SK-MEL-5 (cell line): ENCODE results near the gene WNK3. TPM values are rescaled to one million over a fixed set of nuclear protein-coding genes. Genes with fewer than 3 reads are reported as not detected.

Experiments used
- DNase-seq: peaks from one replicate; pipeline ENCODE4 v3.0.0-alpha.2; 2016; ENCODE audit warnings: low read depth, low spot score
- in situ Hi-C: cut with HindIII; loops from 2 replicates; pipeline ENCODE4 v1.10.0; 2016; ENCODE audit warnings: low sequenced_read_pairs, high pct_unique_total_duplicates, low pct_unique_long_range_greater_than_20kb
- small RNA-seq, 2 experiments: library from RNA; depleted of rRNA; stranded (forward); fragments of <200 nt; gene quantifications; one replicate each; pipeline ENCODE3, GENCODE V24; 2014
- total RNA-seq: library from RNA; depleted of rRNA; stranded (reverse); fragments of >200 nt; shearing (Covaris generic); gene quantifications from 2 replicates; pipeline ENCODE4 v1.2.3, GENCODE V29; 2014; rRNA removed

WNK3 gene
- total RNA-seq, 1 experiment from 2014 or later: 8.6 TPM

DNA sequence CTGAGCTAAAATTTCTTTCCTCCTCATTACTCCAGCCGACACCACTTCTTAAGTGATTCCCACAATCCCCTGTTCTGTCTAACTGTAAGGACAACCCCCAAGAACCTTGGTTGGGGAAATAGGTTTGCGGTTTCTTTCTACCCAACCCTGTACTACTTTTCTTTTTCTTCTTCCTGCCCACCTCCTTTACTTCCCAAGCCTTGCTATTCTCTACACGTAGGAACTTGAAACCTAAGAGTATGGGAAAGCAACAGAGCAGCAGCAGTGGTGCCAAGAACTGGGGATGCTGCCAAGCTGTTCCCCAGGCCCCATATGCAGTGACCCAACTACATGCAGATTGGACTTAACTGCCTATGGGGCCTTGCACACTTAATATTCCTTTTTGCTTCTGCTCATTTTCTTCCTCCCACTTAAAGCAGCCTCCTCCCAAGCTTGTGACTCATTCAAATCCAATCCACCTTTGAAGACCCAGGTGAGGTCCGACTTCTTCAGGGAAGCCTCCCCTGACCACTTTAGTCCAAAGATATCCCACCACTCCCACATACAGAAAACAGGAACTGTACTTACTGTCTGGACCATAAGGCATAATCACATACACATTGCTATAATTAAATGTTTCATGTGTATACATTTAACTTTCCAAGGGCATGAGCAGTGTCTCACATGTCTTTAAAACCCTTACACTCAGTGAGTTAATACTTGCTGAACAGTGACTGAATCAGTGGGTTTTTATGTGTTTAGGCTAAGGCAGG lies 176.5 kb downstream of the WNK3 start:
- DNase-seq: no peak
- in situ Hi-C loops: no loop called here

DNA sequence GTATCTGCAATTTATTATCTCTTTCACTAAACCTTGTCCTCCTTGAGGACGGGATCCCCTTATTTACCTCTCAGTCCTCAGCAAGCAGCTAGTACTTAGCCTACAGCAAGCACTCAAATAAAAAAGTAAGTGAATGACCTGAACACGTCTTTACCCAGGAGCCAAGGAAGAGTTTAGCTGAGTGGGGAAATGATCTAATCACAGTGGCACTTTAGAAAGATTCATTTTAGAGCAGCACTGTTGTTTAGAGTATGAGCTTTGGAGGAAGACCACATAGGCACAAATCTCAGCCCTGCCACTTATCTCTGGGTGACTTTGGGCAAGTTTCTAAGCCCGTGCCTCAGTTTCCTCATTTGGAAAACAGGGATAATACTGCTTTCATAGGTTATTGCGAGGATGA lies 177.4 kb downstream of the WNK3 start:
- in situ Hi-C loops: no loop called here
- DNase-seq: no peak

DNA sequence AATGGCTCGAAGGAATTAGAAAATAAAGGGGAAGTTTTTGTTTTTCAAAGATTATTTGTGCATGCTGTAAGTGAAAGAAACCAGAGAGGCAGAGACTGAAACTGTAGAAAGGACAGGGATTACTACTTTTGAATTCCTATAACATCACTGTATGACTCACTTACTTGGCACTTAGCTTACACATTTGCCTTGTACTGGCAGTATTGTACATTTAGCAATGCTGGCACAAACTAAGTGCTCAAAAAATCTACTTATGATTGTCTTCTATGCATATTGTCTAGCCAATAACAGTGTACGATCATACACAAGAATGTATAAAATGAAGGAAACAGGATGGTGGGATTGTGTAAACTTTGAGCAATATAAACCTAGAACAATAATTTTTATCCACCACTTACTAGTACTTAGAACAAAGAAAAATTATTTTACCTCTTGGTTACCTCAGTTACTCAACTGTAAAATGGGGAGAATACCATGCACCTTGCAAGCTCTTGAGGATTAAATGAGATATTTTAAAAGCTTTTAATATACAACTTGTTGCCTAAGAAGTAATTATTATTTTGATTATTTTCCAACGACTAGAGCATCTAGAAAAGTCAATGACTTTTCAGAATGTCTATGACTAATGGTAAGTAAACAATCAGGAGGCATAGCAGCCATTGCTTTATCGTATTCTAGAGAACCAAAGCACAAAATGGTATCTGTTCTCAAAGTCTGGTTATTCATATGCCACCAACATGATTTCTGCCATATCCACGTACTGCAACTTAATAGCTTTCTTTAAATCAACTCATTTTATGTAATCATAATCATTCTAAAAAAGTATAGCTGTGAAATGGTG lies 179.5 kb downstream of the WNK3 start:
- no peak for DNase-seq
- in situ Hi-C loops: no loop called here

DNA sequence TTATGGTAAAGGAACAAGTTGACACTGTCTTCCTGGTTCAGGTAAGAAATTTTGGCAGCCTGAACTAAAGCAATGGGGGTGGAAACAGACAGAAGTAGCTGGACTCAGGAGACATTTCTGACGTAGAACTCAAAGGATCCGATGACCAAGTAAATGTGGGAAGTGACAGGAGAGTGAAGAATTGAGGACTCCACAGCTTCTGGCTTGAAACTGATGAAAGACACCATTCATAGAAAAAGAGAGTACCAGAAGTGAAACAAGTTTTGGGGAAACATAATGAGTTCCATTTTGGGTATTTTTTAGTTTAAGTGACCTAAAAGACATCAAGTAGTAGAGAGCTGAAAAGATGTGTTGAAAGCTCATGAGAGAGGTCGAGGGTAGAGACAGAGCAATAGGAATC lies 180.5 kb downstream of the WNK3 start:
- no peak for DNase-seq
- in situ Hi-C loops: no loop called here

DNA sequence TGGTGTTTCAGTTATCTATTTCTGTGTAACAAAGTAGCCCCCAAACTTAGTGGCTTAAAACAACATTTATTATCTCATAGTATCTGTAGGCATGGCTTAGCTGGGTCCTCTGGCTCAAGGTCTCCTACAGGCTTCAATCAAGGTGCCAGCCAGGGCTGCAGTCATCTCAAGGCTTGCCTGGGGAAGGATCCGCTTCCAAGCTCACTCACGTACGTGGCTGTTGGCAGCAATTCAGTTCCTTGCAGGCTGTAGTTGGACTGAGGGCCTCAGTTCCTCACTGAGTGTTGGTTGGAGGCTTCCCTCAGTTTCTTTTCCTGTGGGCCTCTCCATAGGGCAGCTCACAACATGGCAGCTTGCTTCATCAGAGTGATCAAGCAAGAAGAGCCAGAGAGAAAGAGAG lies 184.1 kb downstream of the WNK3 start:
- in situ Hi-C loops: no loop called here
- no peak for DNase-seq

DNA sequence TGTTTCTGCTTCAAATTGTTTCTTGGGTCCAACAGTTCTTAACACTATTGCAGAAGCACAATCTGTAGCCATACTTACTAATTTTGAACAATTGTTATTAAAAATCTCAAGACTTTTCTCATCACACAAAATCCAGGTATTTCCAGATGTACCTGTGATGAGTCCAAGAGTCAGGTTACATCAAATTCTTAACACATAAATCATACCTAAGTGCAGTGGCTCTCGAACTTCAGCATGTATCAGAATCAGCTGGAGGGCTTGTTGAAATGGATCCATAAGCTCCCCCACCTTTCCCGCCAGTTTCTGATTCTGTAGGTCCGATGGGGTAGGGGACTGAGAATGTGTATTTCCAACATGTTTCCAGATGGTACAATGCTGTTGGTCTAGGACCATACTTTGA lies 185.4 kb downstream of the WNK3 start:
- in situ Hi-C loops: no loop called here
- DNase-seq: no peak

DNA sequence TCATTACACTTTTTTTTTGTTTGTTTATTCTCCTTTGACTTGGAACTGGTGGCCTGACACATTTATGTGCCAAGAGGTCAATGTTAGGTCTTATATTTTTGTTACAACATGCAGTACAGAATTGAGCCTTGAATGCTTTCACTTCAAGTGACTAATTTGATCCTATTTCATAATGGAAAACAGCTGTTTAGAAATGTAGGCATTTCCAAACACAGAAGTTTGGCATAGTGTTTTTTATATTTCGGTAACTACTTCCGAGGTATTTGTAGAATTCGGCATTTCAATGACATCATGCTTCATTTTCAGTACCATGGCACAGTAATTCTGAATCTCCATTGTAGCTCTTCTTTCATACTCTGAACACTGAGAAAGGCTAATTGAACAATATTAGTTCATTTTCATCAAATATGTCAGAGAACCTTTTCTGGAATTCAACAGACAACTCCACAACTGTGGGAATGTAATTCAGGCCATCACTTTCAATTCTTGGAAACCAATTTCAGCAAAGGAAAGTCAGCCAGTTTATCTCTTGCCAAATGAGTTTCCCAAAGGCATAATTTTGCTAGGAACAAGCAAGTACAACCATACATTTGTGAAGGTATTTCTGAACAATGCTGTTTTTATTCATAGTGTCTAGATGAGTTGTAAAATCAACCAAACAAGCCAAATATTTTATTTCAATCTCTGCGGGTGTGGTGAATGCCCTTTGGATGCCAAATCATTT lies 186.2 kb downstream of the WNK3 start:
- DNase-seq: no peak
- in situ Hi-C loops: no loop called here

DNA sequence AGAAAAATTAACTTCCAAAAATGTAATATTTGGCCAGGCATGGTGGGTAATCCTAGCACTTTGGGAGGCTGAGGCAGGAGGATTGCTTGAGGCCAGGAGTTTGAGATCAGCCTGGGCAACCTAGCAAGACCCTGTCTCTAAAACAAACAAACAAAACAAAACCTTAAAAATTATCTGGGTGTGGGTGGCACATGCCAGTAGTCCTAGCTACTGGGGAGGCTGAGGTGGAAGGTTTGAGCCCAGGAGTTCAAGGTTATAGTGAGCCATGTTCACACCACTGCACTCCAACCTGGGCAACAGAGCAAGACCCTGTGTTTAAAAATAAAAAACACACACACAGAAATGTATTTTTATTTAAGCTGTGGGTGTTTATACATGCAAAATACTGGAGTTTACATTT lies 186.8 kb downstream of the WNK3 start:
- in situ Hi-C loops: no loop called here

DNA sequence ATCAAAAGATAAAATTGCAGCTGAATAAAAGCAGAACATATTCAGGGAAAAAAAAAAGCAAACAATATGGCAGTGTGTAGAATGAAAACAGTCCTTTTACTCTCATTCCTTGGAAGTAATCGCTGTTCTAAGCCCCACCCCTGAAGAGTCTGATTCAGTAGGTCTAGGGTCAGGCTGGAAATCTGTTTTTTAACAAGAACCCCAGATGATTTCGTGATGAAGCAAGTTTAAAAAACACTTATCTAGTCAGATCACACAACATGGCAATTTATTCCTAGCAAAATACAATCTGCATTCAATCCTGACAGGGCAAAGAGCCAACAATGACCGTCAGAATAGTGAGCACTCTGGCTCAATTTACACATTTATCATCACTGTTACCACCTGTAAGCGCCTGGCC lies 190.9 kb downstream of the WNK3 start:
- in situ Hi-C loops: no loop called here
- no peak for DNase-seq

More for the DNA sequence above, 186.8 kb downstream of the WNK3 start:
- DNase-seq: no peak

DNA sequence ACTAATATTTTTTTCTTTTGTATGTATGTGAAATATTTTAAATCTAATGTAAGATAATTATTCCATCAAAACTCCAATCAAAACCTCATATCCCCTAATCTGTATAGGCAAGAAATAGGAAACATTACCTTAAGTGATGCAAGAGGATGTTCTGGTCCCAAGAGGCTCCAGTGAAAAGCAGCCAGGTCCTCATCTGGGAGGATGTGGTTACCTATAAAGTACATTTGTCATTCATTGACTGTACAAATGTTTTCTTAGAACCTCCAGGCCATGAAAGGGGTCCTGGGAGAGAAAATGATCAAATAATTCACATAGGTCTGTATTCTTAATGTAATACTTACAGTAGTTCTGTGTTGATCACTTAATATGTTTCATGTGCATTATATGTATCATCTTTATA lies 200.3 kb downstream of the WNK3 start:
- DNase-seq: no peak
- in situ Hi-C loops: no loop called here

Small RNA genes lying within 50 kb of the gene (small RNA-seq; reads per million reads assigned to genes)
- gene AL589872.1: 0 reads per million in 2 experiments
- 0 reads per million in 2 experiments for gene RNU6-434P

Other genes with a start within 250 kb of the WNK3 start
- gene FAM120C, start 174.8 kb downstream of the WNK3 start, total RNA-seq: 3.9 and 5.7 TPM in 2 replicates
- gene TSR2, start 82.4 kb upstream of the WNK3 start, total RNA-seq: 23.4 and 23.7 TPM in 2 replicates
- 6.3 and 7.7 TPM in 2 replicates for gene FGD1, start 138.2 kb upstream of the WNK3 start, total RNA-seq
- 40.9 and 48.6 TPM in 2 replicates for gene GNL3L, start 172.2 kb upstream of the WNK3 start, total RNA-seq